ENCODE data around the gene NUMBL.

NUMBL gene

GRCh38 chr19:40719414-40719894 is 29.0 kb upstream of the NUMBL start:
- in situ Hi-C loops (cut with MboI; ENCODE audit: low pct_unique_long_range_greater_than_20kb, low sequenced_read_pairs, unreplicated experiment) = no loop called here
- no peak for TF ChIP-seq CTCF (IDR thresholded peaks at IDR 0.05; ENCODE audit: extremely low read depth, insufficient read depth, missing control alignments)
- no peak for DNase-seq (ENCODE audit: low spot score)

- in situ Hi-C loops (cut with MboI; ENCODE audit: low pct_unique_long_range_greater_than_20kb, low sequenced_read_pairs, unreplicated experiment) = no loop called here
- DNase-seq (ENCODE audit: low spot score) = peak; percentile 46
- TF ChIP-seq CTCF (IDR thresholded peaks at IDR 0.05; ENCODE audit: extremely low read depth, insufficient read depth, missing control alignments) = no peak
These were observed 28.4 kb upstream of the NUMBL start for GRCh38 chr19:40718774-40719391.

- no peak for TF ChIP-seq CTCF (IDR thresholded peaks at IDR 0.05; ENCODE audit: extremely low read depth, insufficient read depth, missing control alignments)
- DNase-seq (ENCODE audit: low spot score) = no peak
- in situ Hi-C loops (cut with MboI; ENCODE audit: low pct_unique_long_range_greater_than_20kb, low sequenced_read_pairs, unreplicated experiment) = no loop called here
These were observed 27.7 kb upstream of the NUMBL start for GRCh38 chr19:40717880-40718773.

GRCh38 chr19:40717325-40717879 is 27.0 kb upstream of the NUMBL start:
- no peak for DNase-seq (ENCODE audit: low spot score)
- in situ Hi-C loops (cut with MboI; ENCODE audit: low pct_unique_long_range_greater_than_20kb, low sequenced_read_pairs, unreplicated experiment) = no loop called here
- no peak for TF ChIP-seq CTCF (IDR thresholded peaks at IDR 0.05; ENCODE audit: extremely low read depth, insufficient read depth, missing control alignments)

GRCh38 chr19:40716482-40717324 is 26.3 kb upstream of the NUMBL start, which contains the start of the genes COQ8B and ITPKC:
Gene COQ8B (minus strand): TSS chr19:40716886. CDS start chr19:40714632, 2,254 bp downstream.
Gene ITPKC (plus strand): TSS chr19:40717112. CDS start chr19:40717136, 24 bp downstream.
- TF ChIP-seq CTCF (IDR thresholded peaks at IDR 0.05; ENCODE audit: extremely low read depth, insufficient read depth, missing control alignments) = no peak
- DNase-seq (ENCODE audit: low spot score) = peak; percentile 98
- in situ Hi-C loops (cut with MboI; ENCODE audit: low pct_unique_long_range_greater_than_20kb, low sequenced_read_pairs, unreplicated experiment) = no loop called here

All from GM13977 (cell line).